ENCODE measurements around the gene KRTAP13-4. TPM values are rescaled to one million over a fixed set of nuclear protein-coding genes. Genes with fewer than 3 reads are reported as not detected.

Gene KRTAP13-4
- polyA plus RNA-seq, 1 of the 3 experiments (the other 2 are of a cell fraction), result not detected

- Histone ChIP-seq H3K9me3 (peaks cover 3% of the 10 kb centered on the region; the same call in 1 of the 2 replicates), H3K36me3 (replicated peaks in 1 of 2; ENCODE audit: control insufficient read depth in 1 of 2, insufficient read depth in 2 of 2, low read length in 1 of 2) (no peaks in the 10 kb centered on the region), H3K9ac (no peak within 1 kb of the TSS), H3F3A (replicated peaks; ENCODE audit: insufficient read depth) (no peaks in the 10 kb centered on the region), H3K79me2 (ENCODE audit: insufficient read depth) (no peaks in the 10 kb centered on the region), H3K4me3 (ENCODE audit: low read depth in 2 of 2, low read length in 1 of 2) (no peak within 1 kb of the TSS), H3K27ac (ENCODE audit: low read depth in 2 of 2, low read length in 1 of 2) (no peak within 1 kb of the TSS), H3K9me2 (no peaks in the 10 kb centered on the region), H3K4me1 (ENCODE audit: control insufficient read depth in 1 of 2, insufficient read depth in 2 of 2, low read depth in 1 of 2, low read length in 1 of 2) (no peaks in the 10 kb centered on the region), H4K20me1 (ENCODE audit: insufficient read depth) (no peaks in the 10 kb centered on the region), H3K27me3 (ENCODE audit: insufficient read depth) (no peaks in the 10 kb centered on the region), H3K4me2 (no peak within 1 kb of the TSS), H2AFZ (ENCODE audit: low read depth) (no peak within 1 kb of the TSS)
- WGBS (ENCODE audit: low lambda C conversion rate), result 0% methylated on average over 4 of the region's 7 CpGs
- ChIA-PET POLR2A (no interaction called here), CTCF (interaction anchor here (0.6 kb wide), 2 partner anchors 16 to 471 kb away, joined by 4 read pairs; no protein-coding TSS in a partner anchor)
- DNase-seq, result no peak
- no peak for TF ChIP-seq SMC3 (IDR thresholded peaks at IDR 0.05; ENCODE audit: low read depth, low read length)
- no peak for TF ChIP-seq TEAD4 (IDR thresholded peaks at IDR 0.05; ENCODE audit: borderline replicate concordance, insufficient read depth)
- TF ChIP-seq PBX3 (IDR thresholded peaks at IDR 0.05), result no peak
- no peak for TF ChIP-seq CHD2 (IDR thresholded peaks at IDR 0.05; ENCODE audit: low read length, partially characterized antibody)
- no peak for TF ChIP-seq EP300 (IDR thresholded peaks at IDR 0.05; ENCODE audit: borderline replicate concordance in 1 of 2, low read depth in 1 of 2, low read length in 1 of 2)
- TF ChIP-seq IRF3 (IDR thresholded peaks at IDR 0.05; ENCODE audit: low read depth, low read length), result no peak
- TF ChIP-seq RXRA (IDR thresholded peaks at IDR 0.05; ENCODE audit: borderline replicate concordance, low read depth), result no peak
- no peak for TF ChIP-seq USF2 (IDR thresholded peaks at IDR 0.05; ENCODE audit: borderline replicate concordance, low read depth, low read length)
- no peak for TF ChIP-seq GABPA (IDR thresholded peaks at IDR 0.05; ENCODE audit: low read depth)
- TF ChIP-seq CTCF (IDR thresholded peaks at IDR 0.05), result no peak
- TF ChIP-seq FOXM1 (IDR thresholded peaks at IDR 0.05; ENCODE audit: low read depth), result no peak
- TF ChIP-seq TAF1 (IDR thresholded peaks at IDR 0.05; ENCODE audit: borderline replicate concordance, low read depth, low read length), result no peak
- no peak for TF ChIP-seq NFIC (IDR thresholded peaks at IDR 0.05; ENCODE audit: borderline replicate concordance)
- no peak for TF ChIP-seq RCOR1 (IDR thresholded peaks at IDR 0.05; ENCODE audit: low read length)
- no peak for TF ChIP-seq MEF2A (IDR thresholded peaks at IDR 0.05; ENCODE audit: borderline replicate concordance, low read depth)
- no peak for TF ChIP-seq JUND (IDR thresholded peaks at IDR 0.05)
Measured at GRCh38 chr21:30480145-30480544, 50.1 kb downstream of the KRTAP13-4 start, which contains the start of gene KRTAP19-1. Gene KRTAP19-1, minus strand, starts transcription at chr21:30480367. Its CDS starts 50 bp downstream, at chr21:30480317.

Other genes starting within 250 kb of the KRTAP13-4 start
- not detected in 2 replicates for gene CLDN8, start 214.1 kb upstream of the KRTAP13-4 start, polyA plus RNA-seq (2012; rRNA removed)
- gene KRTAP24-1, start 147.3 kb upstream of the KRTAP13-4 start, polyA plus RNA-seq (2012; rRNA removed), result not detected in 2 replicates
- gene KRTAP25-1, start 140.7 kb upstream of the KRTAP13-4 start, polyA plus RNA-seq (2012; rRNA removed), result not detected in 2 replicates
- not detected in 2 replicates for gene KRTAP26-1, start 109.9 kb upstream of the KRTAP13-4 start, polyA plus RNA-seq (2012; rRNA removed)
- gene KRTAP27-1, start 92.5 kb upstream of the KRTAP13-4 start, polyA plus RNA-seq (2012; rRNA removed), result not detected in 2 replicates
- gene KRTAP23-1, start 81.6 kb upstream of the KRTAP13-4 start, polyA plus RNA-seq (2012; rRNA removed), result not detected in 2 replicates
- not detected in 2 replicates for gene KRTAP13-2, start 57.9 kb upstream of the KRTAP13-4 start, polyA plus RNA-seq (2012; rRNA removed)
- gene KRTAP13-1, start 34.2 kb upstream of the KRTAP13-4 start, polyA plus RNA-seq (2012; rRNA removed), result not detected in 2 replicates
- gene KRTAP13-3, start 4.3 kb upstream of the KRTAP13-4 start, polyA plus RNA-seq (2012; rRNA removed), result not detected in 2 replicates
- gene KRTAP15-1, start 10.1 kb downstream of the KRTAP13-4 start, polyA plus RNA-seq (2012; rRNA removed), result not detected in 2 replicates
- not detected in 2 replicates for gene KRTAP19-1, start 50.1 kb downstream of the KRTAP13-4 start, polyA plus RNA-seq (2012; rRNA removed)
- gene KRTAP19-2, start 57.2 kb downstream of the KRTAP13-4 start, polyA plus RNA-seq (2012; rRNA removed), result not detected in 2 replicates
- not detected in 2 replicates for gene KRTAP19-3, start 61.8 kb downstream of the KRTAP13-4 start, polyA plus RNA-seq (2012; rRNA removed)
- gene KRTAP19-4, start 66.9 kb downstream of the KRTAP13-4 start, polyA plus RNA-seq (2012; rRNA removed), result not detected in 2 replicates
- not detected in 2 replicates for gene KRTAP19-5, start 71.9 kb downstream of the KRTAP13-4 start, polyA plus RNA-seq (2012; rRNA removed)
- gene KRTAP19-6, start 111.6 kb downstream of the KRTAP13-4 start, polyA plus RNA-seq (2012; rRNA removed), result not detected in 2 replicates
- gene KRTAP19-7, start 131.1 kb downstream of the KRTAP13-4 start, polyA plus RNA-seq (2012; rRNA removed), result not detected in 2 replicates
- gene KRTAP22-2, start 160.2 kb downstream of the KRTAP13-4 start, polyA plus RNA-seq (2012; rRNA removed), result not detected in 2 replicates
- gene KRTAP6-3, start 162.2 kb downstream of the KRTAP13-4 start, polyA plus RNA-seq (2012; rRNA removed), result not detected in 2 replicates
- gene KRTAP6-2, start 168.7 kb downstream of the KRTAP13-4 start, polyA plus RNA-seq (2012; rRNA removed), result not detected in 2 replicates
- not detected in 2 replicates for gene KRTAP22-1, start 170.9 kb downstream of the KRTAP13-4 start, polyA plus RNA-seq (2012; rRNA removed)
- not detected in 2 replicates for gene KRTAP6-1, start 183.7 kb downstream of the KRTAP13-4 start, polyA plus RNA-seq (2012; rRNA removed)
- gene KRTAP20-1, start 186.2 kb downstream of the KRTAP13-4 start, polyA plus RNA-seq (2012; rRNA removed), result not detected in 2 replicates
- gene KRTAP20-4, start 190.4 kb downstream of the KRTAP13-4 start, polyA plus RNA-seq (2012; rRNA removed), result not detected in 2 replicates
- gene KRTAP20-2, start 205.0 kb downstream of the KRTAP13-4 start, polyA plus RNA-seq (2012; rRNA removed), result not detected in 2 replicates
- not detected in 2 replicates for gene KRTAP20-3, start 212.6 kb downstream of the KRTAP13-4 start, polyA plus RNA-seq (2012; rRNA removed)